Measurements from ENCODE around the gene RTN4. TPM values are rescaled to one million over a fixed set of nuclear protein-coding genes. Genes with fewer than 3 reads are reported as not detected.

Gene RTN4
- total RNA-seq, 1 experiment from 2014 or later, result 394 TPM

DNA sequence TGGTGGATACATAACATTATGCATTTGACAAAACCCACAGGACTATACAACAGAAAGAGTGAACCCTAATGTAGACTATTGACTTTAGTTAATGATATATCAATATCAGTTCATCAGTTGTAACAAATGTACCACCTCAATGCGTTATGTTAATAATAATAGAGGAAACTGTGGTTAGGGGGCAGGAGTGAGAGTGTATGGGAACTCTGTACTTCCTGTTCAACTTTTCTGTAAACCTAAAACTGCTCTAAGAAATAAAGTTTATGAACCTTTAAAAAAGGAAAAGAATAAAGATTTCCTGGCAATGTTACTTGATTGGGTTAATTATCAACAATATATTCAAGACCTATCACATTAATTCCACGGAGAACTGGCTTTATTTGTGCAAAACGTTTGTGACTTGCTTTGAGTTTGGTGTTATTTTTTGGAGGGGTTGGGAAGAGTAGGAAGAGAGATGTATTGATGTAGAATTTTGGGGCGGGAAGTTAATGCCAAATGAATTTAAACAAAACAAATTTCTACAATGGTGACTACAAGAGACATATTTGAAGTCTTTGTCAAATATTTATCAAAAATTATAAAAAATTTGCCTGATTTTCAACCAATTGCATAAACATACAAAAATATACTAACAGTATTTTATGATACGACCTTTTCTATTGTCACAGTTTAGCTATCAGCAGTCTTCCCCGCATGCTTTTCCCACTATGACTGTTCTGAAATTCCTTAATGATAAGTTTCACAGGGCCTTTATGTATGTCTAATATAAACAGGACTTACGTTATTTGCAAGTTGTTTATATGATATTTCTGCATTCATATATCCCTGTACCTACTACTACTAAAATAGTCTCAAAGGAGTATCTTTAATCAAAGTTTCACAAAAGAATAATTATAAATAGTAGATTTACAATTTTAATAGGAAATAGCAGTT, 2.1 kb upstream of the RTN4 start:
- CTCF ChIA-PET, result no interaction called here
- BruUV-seq (replicated peaks), result no TSS peak
- Mint-ChIP-seq H3K27me3 (ENCODE audit: unreplicated experiment) (no peaks in the 10 kb centered on the region), H3K36me3 (ENCODE audit: insufficient read depth, unreplicated experiment) (peaks cover 44% of the 10 kb centered on the region), H3K9me3 (ENCODE audit: low read depth, unreplicated experiment) (no peaks in the 10 kb centered on the region), H3K27ac (ENCODE audit: unreplicated experiment) (peak overlapping the region; percentile 97), H3K4me1 (ENCODE audit: low read depth, unreplicated experiment) (peaks cover 17% of the 10 kb centered on the region), H3K4me3 (ENCODE audit: low read depth, unreplicated experiment) (peak overlapping the region; percentile 85)
- TF ChIP-seq, protein P1, sequence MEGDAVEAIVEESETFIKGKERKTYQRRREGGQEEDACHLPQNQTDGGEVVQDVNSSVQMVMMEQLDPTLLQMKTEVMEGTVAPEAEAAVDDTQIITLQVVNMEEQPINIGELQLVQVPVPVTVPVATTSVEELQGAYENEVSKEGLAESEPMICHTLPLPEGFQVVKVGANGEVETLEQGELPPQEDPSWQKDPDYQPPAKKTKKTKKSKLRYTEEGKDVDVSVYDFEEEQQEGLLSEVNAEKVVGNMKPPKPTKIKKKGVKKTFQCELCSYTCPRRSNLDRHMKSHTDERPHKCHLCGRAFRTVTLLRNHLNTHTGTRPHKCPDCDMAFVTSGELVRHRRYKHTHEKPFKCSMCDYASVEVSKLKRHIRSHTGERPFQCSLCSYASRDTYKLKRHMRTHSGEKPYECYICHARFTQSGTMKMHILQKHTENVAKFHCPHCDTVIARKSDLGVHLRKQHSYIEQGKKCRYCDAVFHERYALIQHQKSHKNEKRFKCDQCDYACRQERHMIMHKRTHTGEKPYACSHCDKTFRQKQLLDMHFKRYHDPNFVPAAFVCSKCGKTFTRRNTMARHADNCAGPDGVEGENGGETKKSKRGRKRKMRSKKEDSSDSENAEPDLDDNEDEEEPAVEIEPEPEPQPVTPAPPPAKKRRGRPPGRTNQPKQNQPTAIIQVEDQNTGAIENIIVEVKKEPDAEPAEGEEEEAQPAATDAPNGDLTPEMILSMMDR (IDR thresholded peaks at IDR 0.05; ENCODE audit: unreplicated experiment), result no peak
- DNase-seq, result no peak
- intact Hi-C loops (cut with micrococcal nuclease; ENCODE audit: unreplicated experiment), result no loop called here

DNA sequence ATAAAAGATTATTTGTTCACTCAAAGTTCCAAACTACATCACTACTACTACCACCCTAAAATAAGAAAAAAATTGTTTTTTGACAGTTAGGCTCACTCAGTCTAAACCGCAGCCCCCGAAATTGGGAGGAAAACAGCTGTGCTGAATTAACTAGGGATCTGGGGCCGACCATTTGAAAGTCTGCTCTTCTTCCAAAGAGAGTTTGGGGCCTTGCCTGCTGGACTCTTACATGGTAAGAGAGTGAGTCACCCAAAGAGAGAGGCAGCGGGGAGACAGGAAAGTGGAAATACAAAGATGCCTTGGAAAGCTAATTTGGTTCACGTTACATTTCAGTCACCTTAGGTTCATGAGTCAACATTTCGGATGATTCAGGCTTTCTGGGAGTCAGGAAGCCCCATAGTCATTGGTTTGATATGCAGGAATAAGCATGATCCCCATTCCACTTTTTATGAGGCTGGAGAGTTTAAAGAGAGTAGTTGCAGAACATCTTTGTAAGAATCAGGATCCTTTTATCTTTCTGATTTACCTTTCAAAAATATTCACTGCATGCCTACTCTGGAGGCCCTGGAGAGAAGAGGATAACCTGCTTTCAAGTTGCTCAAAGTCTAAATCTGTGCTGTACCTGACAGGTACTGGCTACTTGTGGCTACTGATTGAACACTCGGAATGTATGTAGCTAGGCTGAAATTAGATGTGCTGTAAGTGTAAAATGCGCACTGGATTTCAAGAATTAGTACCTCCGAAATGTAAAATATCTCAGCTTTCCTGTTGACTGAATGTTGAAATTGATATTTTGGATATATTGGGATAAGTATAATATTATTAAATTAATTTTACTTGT, 995 bp upstream of the RTN4 start:
- CTCF ChIA-PET, result interaction anchor here (0.7 to 1.8 kb wide), 10 partner anchors 11 to 151 kb away, joined by 3 to 10 read pairs (median 4); no protein-coding TSS in a partner anchor
- Mint-ChIP-seq H3K27ac (ENCODE audit: unreplicated experiment) (peak overlapping the region; percentile 97), H3K4me1 (ENCODE audit: low read depth, unreplicated experiment) (peaks cover 22% of the 10 kb centered on the region), H3K9me3 (ENCODE audit: low read depth, unreplicated experiment) (no peaks in the 10 kb centered on the region), H3K27me3 (ENCODE audit: unreplicated experiment) (no peaks in the 10 kb centered on the region), H3K4me3 (ENCODE audit: low read depth, unreplicated experiment) (peak overlapping the region; percentile 85), H3K36me3 (ENCODE audit: insufficient read depth, unreplicated experiment) (peaks cover 55% of the 10 kb centered on the region)
- intact Hi-C loops (cut with micrococcal nuclease; ENCODE audit: unreplicated experiment), result loop anchor here (1.0 to 2.0 kb wide), 2 partner anchors 50 to 117 kb away; no protein-coding TSS in a partner anchor
- TF ChIP-seq, protein P1 (IDR thresholded peaks at IDR 0.05; ENCODE audit: unreplicated experiment), result no peak
- peak; percentile 70 for DNase-seq
- BruUV-seq (replicated peaks), result no TSS peak

DNA sequence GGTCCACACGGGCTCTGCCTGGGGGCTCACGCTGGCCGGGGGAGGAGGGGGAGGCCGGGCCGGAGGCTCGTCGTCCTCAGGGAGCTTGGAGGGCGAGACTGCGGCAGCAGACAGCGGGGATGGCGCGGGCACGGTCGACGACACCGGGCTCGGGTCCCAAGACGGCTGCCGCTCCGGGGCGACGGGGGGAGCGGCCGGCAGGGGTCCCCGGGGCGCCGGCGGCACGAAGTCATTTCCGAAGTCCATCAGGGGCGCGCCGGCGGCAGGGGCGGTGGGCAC, 491 bp downstream of the RTN4 start:
- Mint-ChIP-seq H3K36me3 (ENCODE audit: insufficient read depth, unreplicated experiment) (peaks cover 68% of the 10 kb centered on the region), H3K27ac (ENCODE audit: unreplicated experiment) (peak overlapping the region; percentile 97), H3K4me3 (ENCODE audit: low read depth, unreplicated experiment) (peak overlapping the region; percentile 85), H3K4me1 (ENCODE audit: low read depth, unreplicated experiment) (peaks cover 36% of the 10 kb centered on the region), H3K9me3 (ENCODE audit: low read depth, unreplicated experiment) (no peaks in the 10 kb centered on the region), H3K27me3 (ENCODE audit: unreplicated experiment) (no peaks in the 10 kb centered on the region)
- intact Hi-C loops (cut with micrococcal nuclease; ENCODE audit: unreplicated experiment), result loop anchor here (2.0 kb wide), 1 partner anchor 51 kb away; no protein-coding TSS in a partner anchor
- no TSS peak for BruUV-seq (replicated peaks)
- CTCF ChIA-PET, result interaction anchor here (0.7 to 1.8 kb wide), 6 partner anchors 9 to 841 kb away, joined by 3 to 10 read pairs (median 6); no protein-coding TSS in a partner anchor
- DNase-seq, result no peak
- TF ChIP-seq, protein P1 (IDR thresholded peaks at IDR 0.05; ENCODE audit: unreplicated experiment), result no peak

DNA sequence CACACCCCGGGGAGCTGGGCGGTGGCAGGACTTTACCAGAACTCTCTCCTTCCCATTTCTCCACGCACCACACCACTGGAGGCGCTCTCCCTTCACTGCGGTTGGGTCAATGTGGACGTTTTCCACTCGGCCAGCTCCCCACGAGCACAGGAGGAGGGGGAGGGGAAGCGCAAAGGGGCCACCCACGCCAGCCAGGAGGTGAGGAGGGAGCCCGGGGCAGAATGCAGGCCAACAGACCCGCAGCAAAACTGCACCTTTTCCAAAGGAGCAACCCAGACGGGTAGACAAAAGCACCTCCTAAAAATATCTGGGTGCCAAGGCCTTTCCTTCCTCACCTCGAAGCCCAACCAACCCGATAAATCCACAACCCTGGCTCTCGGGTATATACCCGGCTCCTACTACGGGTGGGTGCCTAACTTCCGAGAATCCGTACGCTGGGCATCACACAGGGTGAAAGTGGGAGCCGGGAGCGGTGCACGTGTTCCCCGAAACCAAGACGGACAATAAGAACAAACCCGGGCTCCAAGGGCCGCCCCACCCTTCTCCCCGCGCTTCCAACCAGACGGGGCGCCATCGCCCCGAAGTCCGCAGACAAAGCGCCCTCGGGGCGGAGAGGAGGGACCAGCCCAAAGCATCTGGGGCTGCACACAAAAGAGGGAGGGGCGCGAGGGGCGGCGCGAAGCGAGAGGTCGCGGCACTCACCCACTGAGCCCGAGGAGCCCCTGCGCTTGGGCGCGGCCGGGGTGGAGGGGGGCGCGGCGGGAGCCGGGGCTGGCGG, 1.0 kb downstream of the RTN4 start:
- Mint-ChIP-seq H3K4me3 (ENCODE audit: low read depth, unreplicated experiment) (peak overlapping the region; percentile 85), H3K4me1 (ENCODE audit: low read depth, unreplicated experiment) (peaks cover 31% of the 10 kb centered on the region), H3K27ac (ENCODE audit: unreplicated experiment) (peak overlapping the region; percentile 97), H3K9me3 (ENCODE audit: low read depth, unreplicated experiment) (no peaks in the 10 kb centered on the region), H3K36me3 (ENCODE audit: insufficient read depth, unreplicated experiment) (peaks cover 68% of the 10 kb centered on the region), H3K27me3 (ENCODE audit: unreplicated experiment) (no peaks in the 10 kb centered on the region)
- peak; percentile 78 for DNase-seq
- CTCF ChIA-PET, result interaction anchor here (0.5 to 1.8 kb wide), 10 partner anchors 15 to 150 kb away, joined by 3 to 12 read pairs (median 4); no protein-coding TSS in a partner anchor
- intact Hi-C loops (cut with micrococcal nuclease; ENCODE audit: unreplicated experiment), result no loop called here
- no TSS peak for BruUV-seq (replicated peaks)
- TF ChIP-seq, protein P1 (IDR thresholded peaks at IDR 0.05; ENCODE audit: unreplicated experiment), result peak; percentile 40
